Measurements from ENCODE around the gene GSN. TPM values are rescaled to one million over a fixed set of nuclear protein-coding genes. Genes with fewer than 3 reads are reported as not detected.

The GSN gene
- total and polyA plus RNA-seq, 9 of the 15 experiments (the other 6 are each of a cell fraction or from before 2014, with no cell fraction given) = 0.39 to 16.6 (median 8.2) TPM

- TF ChIP-seq, protein P1, sequence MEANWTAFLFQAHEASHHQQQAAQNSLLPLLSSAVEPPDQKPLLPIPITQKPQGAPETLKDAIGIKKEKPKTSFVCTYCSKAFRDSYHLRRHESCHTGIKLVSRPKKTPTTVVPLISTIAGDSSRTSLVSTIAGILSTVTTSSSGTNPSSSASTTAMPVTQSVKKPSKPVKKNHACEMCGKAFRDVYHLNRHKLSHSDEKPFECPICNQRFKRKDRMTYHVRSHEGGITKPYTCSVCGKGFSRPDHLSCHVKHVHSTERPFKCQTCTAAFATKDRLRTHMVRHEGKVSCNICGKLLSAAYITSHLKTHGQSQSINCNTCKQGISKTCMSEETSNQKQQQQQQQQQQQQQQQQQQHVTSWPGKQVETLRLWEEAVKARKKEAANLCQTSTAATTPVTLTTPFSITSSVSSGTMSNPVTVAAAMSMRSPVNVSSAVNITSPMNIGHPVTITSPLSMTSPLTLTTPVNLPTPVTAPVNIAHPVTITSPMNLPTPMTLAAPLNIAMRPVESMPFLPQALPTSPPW (CRISPR knock-in tag; IDR thresholded peaks at IDR 0.05) = peak; percentile 29; the same call in 1 of the 2 replicates
- TF ChIP-seq SMARCA4 (IDR thresholded peaks at IDR 0.05) (peak; percentile 83), CBFA2T2 (conservative IDR thresholded peaks at IDR 0.05) (peak; percentile 51; the same call in 1 of the 2 replicates), MYC (IDR thresholded peaks at IDR 0.05; ENCODE audit: low read depth, low read length) (0 out of 2 replicates have a peak, but pooled peaks have one; percentile 12), MYC (CRISPR knock-in tag; IDR thresholded peaks at IDR 0.05; ENCODE audit: borderline replicate concordance, low read depth) (no peak), ZSCAN29 (IDR thresholded peaks at IDR 0.05) (no peak), GABPB2 (CRISPR knock-in tag; conservative IDR thresholded peaks at IDR 0.05) (0 out of 2 replicates have a peak, but pooled peaks have one; percentile 40), ADNP (tag; IDR thresholded peaks at IDR 0.05) (no peak), RCOR1 (IDR thresholded peaks at IDR 0.05; ENCODE audit: borderline replicate concordance in 1 of 2, low read depth in 2 of 2, low read length in 2 of 2) (peak in 1 of 2 experiments; percentile 83; a peak in 2 of 4 replicates), GATA2 (CRISPR knock-in tag; IDR thresholded peaks at IDR 0.05) (no peak), ARID1B (IDR thresholded peaks at IDR 0.05) (peak; percentile 77), SREBF2 (CRISPR knock-in tag; IDR thresholded peaks at IDR 0.05) (no peak), SMARCA5 (IDR thresholded peaks at IDR 0.05) (no peak), C11orf30 (IDR thresholded peaks at IDR 0.05; ENCODE audit: low read depth) (peak; percentile 83), ZNF12 (CRISPR knock-in tag; IDR thresholded peaks at IDR 0.05) (no peak), MLLT1 (IDR thresholded peaks at IDR 0.05) (no peak), BCOR (IDR thresholded peaks at IDR 0.05) (peak; percentile 24; the same call in 1 of the 2 replicates), MAZ (CRISPR knock-in tag; conservative IDR thresholded peaks at IDR 0.05 in 1 of 2, IDR thresholded peaks at IDR 0.05 in 1 of 2) (no peak)
- TF ChIP-seq, protein P2, sequence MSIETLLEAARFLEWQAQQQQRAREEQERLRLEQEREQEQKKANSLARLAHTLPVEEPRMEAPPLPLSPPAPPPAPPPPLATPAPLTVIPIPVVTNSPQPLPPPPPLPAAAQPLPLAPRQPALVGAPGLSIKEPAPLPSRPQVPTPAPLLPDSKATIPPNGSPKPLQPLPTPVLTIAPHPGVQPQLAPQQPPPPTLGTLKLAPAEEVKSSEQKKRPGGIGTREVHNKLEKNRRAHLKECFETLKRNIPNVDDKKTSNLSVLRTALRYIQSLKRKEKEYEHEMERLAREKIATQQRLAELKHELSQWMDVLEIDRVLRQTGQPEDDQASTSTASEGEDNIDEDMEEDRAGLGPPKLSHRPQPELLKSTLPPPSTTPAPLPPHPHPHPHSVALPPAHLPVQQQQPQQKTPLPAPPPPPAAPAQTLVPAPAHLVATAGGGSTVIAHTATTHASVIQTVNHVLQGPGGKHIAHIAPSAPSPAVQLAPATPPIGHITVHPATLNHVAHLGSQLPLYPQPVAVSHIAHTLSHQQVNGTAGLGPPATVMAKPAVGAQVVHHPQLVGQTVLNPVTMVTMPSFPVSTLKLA (conservative IDR thresholded peaks at IDR 0.05) = 0 out of 4 replicates have a peak, but pooled peaks of 1 of the 2 experiments have one; percentile 28
These were observed 33.8 kb upstream of the GSN start (continued) for GRCh38 chr9:121233906-121234831.

Measured in K562 (cell line).